Inflammatory macrophage treated with lipopolysaccharide for 1 hour (primary cell): ENCODE results near the gene ELL2.
"Not testable (repeated sequence)": the region's sequence is repeated elsewhere in the genome, so short reads cannot be mapped to it uniquely, and the experiment has no call there.

Source experiments
- DNase-seq, 2 donors: peaks; one replicate each; pipeline ENCODE4 v3.0.0-alpha.2; 2020 to 2022

Gene ELL2

DNA sequence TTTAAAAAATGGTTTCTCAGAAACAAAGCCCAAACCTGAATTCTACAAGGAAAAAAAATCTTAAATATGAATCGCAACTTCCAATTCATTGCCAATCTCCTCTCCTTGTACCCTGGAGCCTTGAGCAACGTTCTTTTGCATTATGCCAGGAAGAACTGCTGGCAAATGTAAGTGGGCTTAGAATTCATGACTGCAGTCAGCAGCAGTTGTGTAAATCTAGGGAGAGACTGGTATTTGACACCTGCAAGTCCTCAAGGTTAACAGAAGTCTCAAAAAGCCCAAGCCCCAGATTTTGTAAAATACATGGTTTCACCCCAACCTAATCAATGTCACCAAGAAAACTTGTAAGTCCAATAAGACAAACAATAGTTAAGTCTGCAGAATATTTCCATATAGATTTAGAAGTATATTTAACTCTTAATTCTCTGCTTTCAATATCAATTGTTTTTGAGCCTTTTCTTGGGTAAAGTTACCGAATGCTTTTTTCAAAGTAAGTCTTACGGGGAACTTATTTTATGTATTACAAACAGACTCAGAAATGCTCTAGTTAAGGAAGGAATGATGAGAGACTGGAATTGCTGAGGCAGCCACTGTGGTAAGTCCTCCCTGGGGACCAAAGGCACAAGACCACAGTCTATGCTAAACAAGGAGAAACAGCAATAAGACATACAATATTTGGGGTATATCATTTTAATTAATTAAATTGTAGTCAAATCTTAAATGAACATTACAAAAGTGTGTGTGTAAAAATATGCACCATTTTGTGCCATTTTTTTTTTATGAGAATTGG, 31.3 kb downstream of the ELL2 start:
- DNase-seq = no peak

DNA sequence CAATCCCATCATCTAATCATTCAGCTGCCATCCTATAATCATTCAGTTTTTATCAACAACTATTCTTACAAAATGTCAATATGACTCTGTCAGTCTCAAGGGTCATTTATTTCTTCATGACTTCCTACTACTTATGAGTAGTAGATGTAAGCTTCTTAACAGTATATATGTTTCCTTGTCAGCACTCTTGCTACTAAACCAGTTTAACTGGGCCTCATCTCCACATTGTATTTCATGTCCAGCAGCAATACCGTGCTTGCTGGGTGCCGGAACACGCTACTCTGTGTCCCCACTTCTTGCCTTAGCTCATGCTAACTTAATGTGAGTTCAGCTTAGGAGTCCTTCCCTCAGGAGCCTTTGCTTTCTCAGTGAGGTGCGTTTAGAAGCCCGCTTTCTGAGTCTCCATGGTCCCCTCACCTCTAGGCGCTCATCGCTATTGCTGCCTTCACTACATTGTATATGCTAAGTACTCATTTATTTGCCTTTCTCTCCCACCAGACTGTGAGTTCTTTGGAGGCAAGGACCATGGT, 32.9 kb downstream of the ELL2 start:
- DNase-seq = no peak

DNA sequence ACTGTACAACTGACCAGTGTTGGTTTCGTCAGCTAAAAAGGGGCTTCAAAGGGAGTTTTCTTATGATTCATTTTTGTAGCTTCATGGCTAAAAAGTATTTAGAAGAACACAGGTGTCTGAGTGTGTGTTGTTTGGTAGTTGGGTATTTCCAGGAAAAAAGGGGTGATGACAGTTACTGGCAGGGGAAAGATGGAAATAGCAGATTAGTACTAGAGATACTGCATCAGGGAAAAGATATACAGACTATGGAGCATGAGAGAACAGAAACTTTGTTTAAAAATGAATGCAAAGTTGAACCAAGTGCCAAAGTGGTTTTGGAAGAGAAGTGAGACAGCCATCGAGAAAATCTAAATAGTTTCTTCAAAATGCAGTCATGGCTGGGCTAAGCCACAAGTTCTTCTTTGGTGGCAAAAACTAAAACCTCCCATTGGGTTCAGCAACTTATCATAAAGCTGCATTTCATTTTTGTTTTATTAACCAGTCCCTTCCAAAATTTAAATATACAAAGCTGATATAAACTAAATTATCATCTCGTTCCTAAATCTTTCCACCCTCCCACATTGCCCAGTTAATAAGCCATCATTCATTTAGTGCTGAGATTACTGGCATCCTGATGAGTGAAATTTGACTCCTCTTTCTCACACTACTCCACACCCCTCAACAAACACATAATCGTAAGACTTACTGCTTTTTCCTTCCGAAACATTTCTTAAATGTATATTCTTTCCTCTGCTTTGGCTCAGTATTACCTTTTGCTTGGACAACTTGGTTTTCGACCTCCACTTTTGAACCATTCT, 33.5 kb downstream of the ELL2 start:
- peak in 1 of 2 donors; percentile 24 for DNase-seq

DNA sequence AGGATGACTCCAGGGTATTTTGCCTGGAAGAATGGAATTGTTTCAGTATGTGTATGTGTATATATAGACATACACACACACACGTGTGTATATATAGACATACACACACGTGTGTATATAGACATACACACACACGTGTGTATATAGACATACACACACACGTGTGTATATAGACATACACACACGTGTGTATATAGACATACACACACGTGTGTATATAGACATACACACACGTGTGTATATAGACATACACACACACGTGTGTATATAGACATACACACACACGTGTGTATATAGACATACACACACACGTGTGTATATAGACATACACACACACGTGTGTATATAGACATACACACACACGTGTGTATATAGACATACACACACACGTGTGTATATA, 34.4 kb downstream of the ELL2 start:
- not testable (repeated sequence) for DNase-seq

DNA sequence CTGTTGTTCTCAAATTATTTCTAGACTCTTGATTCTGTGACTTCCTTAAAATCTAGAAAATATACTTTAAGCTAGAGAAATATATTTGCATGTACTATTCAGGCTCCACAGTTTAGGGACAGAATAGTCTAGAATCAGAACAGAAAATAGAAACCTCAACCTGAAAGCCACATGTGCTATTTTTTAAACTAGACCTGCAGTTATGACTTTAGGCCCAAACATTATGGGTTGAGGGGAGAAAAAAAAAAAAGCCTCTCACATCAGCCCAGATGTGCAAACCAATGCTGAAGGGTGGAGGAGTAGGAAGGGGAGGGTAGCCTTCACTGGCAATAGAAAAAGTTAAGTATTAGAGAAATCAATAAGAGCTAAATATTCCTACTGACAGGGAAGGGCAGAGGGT, 35.7 kb downstream of the ELL2 start:
- DNase-seq = no peak

DNA sequence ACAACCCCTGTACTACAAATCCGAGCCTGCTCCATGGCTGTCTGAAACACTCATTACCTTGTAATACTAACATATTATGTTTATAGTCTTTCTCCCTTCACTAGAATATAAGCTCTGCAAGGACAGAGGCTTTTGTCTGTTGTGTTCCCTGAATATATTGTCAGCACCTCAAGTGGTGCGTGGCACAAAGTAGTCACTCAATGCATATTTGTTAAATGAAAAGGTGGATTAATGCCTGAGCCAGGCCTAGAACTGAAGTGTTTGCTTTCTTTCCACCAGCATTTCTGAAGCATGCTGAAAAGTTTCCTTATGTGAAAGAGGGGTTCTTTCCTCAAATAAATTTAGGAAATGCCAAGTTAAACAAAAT, 36.3 kb downstream of the ELL2 start:
- DNase-seq = no peak

DNA sequence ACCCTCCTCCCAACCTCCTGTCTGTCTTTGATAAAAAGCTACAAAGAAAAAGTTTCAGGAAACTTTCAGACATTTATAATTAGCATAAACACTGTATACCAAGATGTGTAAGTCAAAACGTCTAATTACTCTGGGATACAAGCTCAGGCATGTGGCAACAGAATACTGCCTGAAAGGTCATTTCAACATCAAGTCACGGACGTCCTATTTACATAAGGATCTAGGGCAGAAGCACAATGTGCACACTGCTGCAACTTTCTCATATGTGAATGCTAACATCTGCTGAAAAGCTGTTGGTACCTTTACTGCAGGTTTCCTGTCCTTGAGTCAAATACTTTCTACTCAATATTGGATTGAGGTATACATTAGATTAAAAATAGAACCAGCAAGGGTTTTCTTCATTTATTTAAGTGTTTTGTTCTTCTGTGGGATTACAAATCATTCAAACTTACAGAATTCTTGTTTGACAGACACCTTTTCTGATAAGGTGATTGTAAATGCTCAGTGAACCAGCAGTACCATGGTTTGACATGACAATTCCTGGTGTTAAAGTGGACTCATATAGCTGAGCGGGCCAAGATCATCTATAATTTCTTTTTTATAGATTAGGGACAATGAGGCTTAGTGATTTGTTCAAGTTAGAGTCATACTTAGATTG, 36.8 kb downstream of the ELL2 start:
- peak; percentile 59 to 68 for DNase-seq

DNA sequence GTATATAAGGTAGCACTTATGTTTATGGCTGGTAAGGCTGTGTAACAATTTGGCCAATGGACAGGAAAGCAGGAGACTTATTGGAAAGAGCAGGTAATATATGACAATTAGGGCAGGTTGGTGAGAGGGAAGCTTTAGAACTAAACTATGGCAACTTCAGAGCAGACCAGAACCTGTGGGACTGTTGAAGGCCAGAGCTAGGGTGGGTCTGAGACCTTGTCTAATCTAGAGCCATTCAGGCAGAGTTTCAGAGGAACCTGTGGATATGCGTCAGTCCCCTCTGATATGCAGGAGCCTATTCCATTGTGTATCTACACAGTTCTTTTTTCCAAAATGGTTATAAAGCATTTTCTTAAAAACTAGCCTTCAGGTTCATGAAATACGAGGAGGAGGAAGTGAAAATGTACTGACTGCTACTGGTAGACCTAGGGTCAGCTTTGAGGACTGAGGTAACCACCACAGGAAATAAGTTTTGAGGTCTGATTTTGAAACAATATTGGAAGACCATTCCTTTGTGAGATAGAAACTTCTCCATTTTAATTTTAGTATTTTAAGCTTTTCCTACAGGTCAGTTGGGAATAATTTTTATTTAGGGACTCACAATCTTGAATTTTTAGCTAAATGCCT, 37.6 kb downstream of the ELL2 start:
- peak; percentile 21 to 36 for DNase-seq

DNA sequence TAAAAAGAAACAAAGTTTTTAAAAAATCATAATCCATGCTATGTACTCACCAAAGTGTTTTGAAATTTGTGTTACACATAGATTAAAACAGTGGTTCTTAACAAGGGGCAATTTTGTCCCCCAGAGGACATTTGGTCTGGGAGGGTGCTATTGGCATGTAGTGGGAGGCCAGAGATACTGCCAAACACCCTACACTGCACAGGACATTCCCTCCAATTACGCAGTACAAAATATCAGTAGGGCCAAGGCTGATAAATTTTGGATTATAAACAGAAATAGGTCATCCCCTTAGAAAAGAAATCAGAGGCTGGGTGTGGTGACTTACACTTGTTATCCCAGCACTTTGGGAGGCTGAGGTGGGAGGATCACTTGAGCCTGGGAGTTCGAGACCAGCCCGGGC, 38.9 kb downstream of the ELL2 start:
- DNase-seq = no peak

DNA sequence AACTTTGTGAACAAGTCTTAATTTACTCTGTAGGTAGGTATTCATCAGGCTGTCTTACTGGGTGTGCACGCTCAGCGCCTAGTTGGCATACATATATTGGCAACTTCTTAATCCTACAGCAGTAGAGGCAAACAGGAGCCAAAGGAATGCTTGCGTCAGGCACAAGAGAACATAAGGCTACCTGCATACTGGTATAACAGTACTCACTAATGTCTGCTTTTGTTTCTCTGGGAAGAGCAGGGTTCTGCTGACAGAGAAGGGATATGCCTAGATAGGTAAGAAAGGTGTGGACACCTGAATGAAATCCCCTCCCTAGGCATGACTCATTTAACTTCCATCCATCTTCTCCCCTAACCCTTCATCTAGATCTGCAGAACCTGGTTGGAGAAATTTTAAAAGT, 40.1 kb downstream of the ELL2 start:
- DNase-seq = no peak

DNA sequence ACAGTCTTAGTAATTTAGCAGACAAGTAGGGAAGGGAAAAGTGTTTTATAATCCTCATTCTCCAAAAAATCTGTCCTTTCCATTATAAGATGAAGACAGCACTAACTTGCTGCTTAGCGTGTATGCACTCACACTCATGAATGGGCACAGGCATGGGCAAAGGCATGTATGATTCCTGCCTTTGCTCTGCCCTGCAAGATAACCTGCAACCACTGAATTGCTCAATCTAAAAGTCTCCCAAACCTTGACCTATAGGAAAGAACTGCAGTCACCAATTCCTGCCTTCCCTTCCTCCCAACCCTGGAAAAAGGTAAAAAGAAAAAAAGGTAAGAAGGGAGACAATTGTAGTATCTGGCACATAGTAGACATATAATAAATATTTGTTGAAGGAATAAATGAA, 40.8 kb downstream of the ELL2 start:
- DNase-seq = no peak

DNA sequence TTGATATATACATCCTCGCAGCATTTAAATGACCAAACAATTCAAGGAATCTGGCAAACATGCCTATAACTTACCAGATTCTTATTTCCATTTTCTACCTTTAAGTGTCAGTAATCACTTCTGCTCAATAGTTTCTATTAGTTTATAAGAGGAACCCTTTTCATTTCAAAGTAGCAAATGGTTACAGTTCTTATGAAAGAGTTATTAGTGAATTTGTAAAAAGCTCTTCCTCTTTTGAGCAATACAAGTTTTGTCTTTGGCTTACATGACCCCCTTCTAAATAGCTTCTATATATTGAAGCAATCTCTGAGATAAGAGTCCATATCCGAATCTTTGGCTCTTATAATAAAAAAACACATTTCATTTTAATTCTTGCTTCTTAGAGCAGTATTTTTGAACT, 42.0 kb downstream of the ELL2 start:
- peak; percentile 17 to 29 for DNase-seq

DNA sequence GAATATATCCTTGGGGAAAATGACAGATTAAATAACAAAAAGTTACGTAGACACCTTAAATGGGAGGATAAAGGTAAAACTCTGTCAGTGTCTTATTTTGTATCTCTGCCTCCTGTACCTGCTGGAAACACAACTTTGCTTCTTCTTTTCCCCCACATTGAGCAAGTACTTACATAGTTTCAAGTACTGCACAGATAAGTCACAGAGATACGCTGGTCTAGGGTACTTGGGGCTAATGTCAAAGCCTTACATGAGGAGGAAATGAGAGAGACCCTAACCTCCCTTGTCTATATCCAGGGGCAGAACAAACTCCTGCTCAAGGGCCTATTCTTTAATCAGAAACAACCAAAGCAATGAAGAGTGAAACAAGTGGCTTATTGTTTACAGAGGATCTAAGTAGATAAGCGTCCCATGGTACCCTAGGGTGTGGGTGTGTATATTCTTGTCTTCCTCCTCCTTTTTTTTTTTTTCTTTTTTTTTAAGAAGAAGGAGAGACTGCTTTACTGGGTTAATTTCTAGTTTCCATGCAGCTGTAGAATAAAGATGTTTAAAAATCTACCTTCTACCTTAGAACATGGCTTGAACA, 43.1 kb downstream of the ELL2 start:
- no peak for DNase-seq

DNA sequence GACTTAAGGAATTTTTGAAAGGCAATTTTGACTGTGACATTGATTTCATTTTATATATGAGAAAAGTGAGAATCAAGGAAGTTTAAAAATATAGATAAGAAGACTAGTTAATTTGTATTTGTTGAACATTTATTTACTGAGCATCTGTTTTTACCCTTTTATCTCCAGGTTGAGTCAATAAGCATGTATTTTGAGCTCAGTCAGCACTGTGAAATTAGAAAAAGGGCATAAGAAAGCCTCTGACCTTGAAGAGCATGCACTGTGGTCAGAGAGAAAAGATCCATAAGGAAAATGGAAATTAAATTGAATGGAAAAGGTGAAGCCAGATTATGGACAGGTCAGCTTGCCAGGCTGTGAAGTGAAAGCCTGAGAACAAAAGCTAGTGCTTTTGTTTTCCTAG, 44.4 kb downstream of the ELL2 start:
- no peak for DNase-seq

DNA sequence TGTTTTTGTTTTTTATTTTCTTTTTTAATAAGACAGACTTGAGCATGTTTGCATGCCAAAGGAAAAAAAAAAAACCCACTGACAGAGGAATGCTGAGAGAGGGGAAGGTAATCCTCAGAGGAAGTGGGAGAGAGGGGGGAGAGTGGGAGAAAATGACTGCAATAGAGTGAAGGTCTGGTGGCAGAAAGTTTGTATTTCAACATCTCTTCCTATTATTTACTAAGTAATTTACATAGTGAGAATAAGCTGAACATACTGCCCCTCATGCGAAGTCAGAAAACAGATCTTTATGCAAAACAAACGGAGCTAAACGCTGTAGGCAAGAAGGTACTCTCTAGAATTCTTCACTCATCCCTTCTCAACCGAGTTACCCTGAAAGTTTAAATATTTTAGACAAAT, 45.0 kb downstream of the ELL2 start:
- peak; percentile 17 to 28 for DNase-seq

DNA sequence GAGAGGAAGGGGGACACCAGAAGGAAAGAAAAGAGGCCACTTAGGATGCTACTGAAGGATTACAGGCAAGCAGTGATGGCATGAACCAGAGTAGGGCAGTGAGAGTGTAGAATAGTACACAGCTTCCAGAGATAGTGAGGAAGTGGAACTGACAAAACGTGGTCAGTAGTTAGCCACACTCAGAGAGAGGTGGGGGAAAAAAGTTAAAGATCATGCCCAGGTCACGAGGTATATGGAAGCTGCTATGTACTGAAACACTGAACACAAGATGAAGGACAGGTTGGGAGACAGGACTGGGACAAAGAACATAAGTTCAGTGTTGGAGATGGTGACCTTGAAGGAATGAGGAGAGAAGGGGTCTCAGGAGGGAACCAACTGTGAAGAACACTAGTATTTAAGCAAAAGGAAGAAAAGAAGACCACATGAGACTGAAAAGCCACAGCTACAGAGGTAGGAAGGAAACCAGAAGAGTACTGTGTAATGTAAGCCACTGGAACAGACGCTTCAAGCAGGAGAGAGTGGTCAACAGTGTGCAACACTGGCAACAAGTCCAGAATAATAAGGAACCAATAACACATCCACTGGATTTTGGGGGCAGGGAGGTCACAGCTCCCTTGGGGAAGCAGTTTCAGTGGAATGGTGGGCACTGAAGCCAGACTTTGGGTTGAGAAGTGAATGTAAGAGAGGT, 45.5 kb downstream of the ELL2 start:
- peak; percentile 13 to 19 for DNase-seq

DNA sequence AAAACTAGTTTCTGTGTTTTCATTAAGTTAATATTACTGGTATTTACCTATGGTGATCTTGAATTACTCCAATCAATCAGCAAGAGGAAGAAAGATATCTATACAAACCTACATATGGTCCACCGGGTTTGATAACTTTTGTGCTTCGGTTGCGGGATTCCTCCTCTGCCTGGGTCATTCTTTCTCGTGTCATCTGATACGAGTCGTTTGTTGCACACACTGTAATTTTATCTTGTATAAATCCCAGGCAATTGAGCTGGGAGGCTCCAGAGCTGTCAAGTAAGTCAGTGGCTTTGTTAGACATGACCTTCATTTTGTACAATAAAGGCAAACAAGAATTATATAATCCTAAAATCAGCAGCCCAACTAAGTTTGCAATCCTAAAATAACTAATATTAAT, 48.0 kb downstream of the ELL2 start:
- DNase-seq = no peak

DNA sequence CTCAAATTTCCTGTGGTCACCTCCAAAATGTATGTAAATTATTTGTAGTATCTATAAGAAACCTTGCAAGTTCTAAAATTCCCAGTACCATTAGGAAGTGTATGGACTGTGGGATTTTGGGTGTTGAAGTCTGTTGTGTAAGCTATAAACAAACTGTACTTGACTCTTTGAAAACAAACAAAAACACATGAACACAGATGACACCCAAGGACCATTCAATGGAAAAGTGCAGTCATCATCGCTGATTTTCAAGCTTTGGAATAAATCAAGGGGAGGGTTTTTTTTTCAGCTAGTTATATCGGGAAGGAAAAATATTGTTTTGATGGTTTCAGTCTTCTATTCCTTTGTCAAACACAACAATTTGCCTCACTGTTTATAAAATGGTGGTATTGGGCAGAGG, 49.6 kb downstream of the ELL2 start:
- no peak for DNase-seq

DNA sequence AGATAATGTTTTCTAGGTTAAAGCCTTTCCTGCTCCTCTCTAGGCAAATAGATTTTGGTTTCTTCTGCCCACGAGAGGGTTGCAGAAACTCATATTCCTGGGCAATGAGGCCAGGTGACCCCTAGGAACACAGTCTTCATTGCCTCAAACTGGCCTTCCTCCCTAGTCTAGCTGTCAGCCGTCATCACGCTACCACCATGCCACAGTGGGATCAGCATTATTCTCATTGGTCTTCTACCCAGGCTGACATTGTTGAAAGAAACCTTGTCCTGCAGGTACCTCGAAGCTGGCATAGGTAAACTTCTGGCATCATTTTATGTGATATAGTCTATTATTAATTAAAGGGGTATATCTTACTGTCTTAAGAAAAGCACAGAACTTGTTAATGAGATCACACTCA, 51.1 kb downstream of the ELL2 start:
- no peak for DNase-seq

DNA sequence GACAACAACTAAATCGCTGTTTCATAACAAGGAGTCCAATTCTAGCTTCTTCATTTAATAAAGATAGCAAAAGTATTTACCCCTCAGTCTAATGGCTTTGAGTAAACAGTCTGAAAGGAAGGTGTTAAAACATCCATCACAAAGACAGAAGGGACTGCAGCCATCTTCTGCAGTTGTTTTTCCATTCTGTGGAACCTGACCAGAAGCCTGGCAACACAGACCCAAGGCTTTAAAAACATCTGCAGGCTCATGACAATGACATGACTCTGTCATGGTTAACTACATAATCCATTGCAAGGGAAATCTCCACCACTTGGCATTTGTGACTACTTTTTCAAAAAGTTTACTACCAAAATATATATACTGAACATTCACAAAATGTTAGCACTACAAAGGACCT, 51.9 kb downstream of the ELL2 start:
- DNase-seq = no peak

DNA sequence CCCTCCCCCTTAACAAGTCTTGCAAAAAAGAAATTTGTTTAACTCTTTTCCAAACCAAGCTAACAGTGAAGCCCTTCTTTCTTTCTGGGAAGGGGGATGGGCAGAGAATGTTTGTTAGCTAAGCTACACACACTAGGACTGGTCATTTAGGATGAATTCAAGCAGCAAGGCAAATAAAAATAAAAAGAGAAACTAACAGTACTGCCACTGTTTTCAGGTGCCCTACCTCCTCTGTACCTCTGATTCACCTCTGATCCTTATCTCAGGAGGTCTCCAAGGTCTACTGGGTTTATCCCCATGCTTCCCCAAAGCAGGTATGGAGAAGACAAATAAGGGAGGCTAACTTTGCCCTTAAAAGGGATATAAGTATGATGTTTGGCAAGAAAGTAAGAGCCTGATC, 52.9 kb downstream of the ELL2 start:
- no peak for DNase-seq
